HG03066 (cell line): ENCODE measurements around the gene TMEM18.
"Not testable (repeated sequence)": the region's sequence is repeated elsewhere in the genome, so short reads cannot be mapped to it uniquely, and the experiment has no call there.

ENCODE experiments used
- ATAC-seq: cut with Tn5 transposase; IDR thresholded peaks from one replicate; pipeline ENCODE4 v1.9.1; 2021; ENCODE audit warnings: low read depth; ENCODE audit not compliant: unreplicated experiment

Gene TMEM18

GRCh38 chr2:694174-694573, 17.0 kb upstream of the TMEM18 start:
- ATAC-seq, result no peak

GRCh38 chr2:693606-694005, 16.4 kb upstream of the TMEM18 start:
- ATAC-seq, result no peak

- ATAC-seq, result no peak
These were observed 15.6 kb upstream of the TMEM18 start for GRCh38 chr2:692767-693166.

GRCh38 chr2:691821-692761, 14.9 kb upstream of the TMEM18 start:
- ATAC-seq, result no peak

GRCh38 chr2:690799-691198, 13.6 kb upstream of the TMEM18 start:
- ATAC-seq, result no peak

- ATAC-seq, result no peak
These were observed 12.8 kb upstream of the TMEM18 start for GRCh38 chr2:689877-690510.

- ATAC-seq, result no peak
These were observed 12.0 kb upstream of the TMEM18 start for GRCh38 chr2:689237-689636.

GRCh38 chr2:688504-689076, 11.4 kb upstream of the TMEM18 start:
- no peak for ATAC-seq

- ATAC-seq, result no peak
These were observed 8.2 kb upstream of the TMEM18 start for GRCh38 chr2:685421-685820.

GRCh38 chr2:684913-685312, 7.7 kb upstream of the TMEM18 start:
- not testable (repeated sequence) for ATAC-seq

- no peak for ATAC-seq
These were observed 5.0 kb upstream of the TMEM18 start for GRCh38 chr2:682226-682625.

GRCh38 chr2:681312-681711, 4.1 kb upstream of the TMEM18 start:
- ATAC-seq, result no peak

GRCh38 chr2:680496-680895, 3.3 kb upstream of the TMEM18 start:
- ATAC-seq, result no peak

- ATAC-seq, result no peak
These were observed 1.8 kb upstream of the TMEM18 start for GRCh38 chr2:678964-679363.

GRCh38 chr2:677959-678550, 849 bp upstream of the TMEM18 start:
- no peak for ATAC-seq

GRCh38 chr2:676647-677055, 555 bp downstream of the TMEM18 start:
- ATAC-seq, result peak; percentile 77

- ATAC-seq, result peak; percentile 37
These were observed 1.1 kb downstream of the TMEM18 start for GRCh38 chr2:675982-676646.

- no peak for ATAC-seq
These were observed 1.7 kb downstream of the TMEM18 start for GRCh38 chr2:675460-675859.

GRCh38 chr2:675051-675450, 2.2 kb downstream of the TMEM18 start:
- ATAC-seq, result no peak

GRCh38 chr2:674321-674985, 2.8 kb downstream of the TMEM18 start:
- no peak for ATAC-seq
